Thoracic aorta endothelial cell (primary cell): ENCODE results near the gene TRAPPC6A. TPM values are rescaled to one million over a fixed set of nuclear protein-coding genes. Genes with fewer than 3 reads are reported as not detected.

Experiments used
- total RNA-seq: library from RNA; depleted of rRNA; stranded (reverse); fragments of >200 nt; gene quantifications from 2 replicates; pipeline ENCODE4 v1.2.3, GENCODE V29; 2012

TRAPPC6A gene, protein sequence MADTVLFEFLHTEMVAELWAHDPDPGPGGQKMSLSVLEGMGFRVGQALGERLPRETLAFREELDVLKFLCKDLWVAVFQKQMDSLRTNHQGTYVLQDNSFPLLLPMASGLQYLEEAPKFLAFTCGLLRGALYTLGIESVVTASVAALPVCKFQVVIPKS
- 2.4 and 5.2 TPM in 2 replicates for total RNA-seq

DNA sequence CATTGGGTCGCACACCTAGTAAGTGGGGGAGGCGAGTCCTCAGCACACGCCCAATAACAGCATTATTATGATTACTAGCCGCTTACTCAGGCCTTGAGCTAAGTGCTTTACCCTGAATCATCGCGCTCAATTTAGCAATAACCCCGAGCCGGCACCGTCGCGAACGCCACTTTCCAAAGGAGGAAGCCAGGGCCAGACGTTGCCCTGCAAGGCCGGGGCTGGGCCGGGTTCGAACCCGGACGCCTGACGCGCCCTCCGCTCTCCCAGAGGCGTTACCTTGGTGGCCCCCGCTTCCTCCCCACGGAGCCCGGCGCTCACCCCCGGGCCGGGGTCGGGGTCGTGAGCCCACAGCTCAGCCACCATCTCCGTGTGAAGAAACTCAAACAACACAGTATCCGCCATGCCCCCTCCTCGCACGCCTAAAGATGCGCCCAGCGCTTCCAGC is at the start of gene TRAPPC6A:
Gene TRAPPC6A (minus strand): TSS at position 421 of the 445 bp plus-strand sequence. CDS start 19 bp downstream, at position 402.

DNA sequence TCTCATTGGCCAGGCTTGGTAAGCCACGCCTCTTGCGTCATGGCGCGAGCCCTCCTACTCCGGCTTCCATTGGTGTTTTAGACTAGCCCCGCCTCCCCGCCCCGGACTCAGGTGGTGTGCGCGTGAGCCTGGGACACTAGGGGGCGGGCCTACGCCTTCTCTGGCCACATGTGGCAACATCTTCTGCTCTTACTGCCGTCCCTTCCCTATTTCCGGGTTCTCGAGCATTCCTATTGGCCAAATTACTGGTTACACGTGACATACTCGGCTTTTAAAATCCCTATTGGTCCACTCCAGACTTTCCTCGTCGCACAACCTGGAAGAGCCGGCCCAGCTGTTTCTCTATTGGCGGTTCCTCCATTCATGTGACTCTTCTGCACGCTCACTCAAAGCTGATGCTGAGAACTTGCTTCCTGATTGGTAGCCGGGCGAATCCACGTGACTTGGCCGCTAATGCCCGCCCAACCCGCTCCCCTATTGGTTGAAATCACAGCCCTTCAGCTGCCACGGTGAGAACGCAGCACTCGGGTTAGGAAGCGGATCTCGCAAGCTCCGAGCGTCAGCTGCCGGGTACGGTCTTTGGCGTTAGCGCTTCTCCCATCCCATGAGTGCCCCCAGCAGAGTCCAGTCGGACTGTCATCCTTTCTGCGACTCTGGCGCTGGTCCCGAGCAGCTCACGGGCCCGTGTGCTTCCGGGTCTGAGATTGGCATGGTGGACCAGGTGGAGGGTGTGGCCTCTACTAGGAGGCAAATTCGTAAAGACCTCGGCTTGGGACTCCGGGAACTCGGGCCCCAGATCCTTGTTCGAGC is 430 bp upstream of the TRAPPC6A start, which contains the start of gene BLOC1S3:
Gene BLOC1S3 (plus strand): TSS at position 523 of the 810 bp plus-strand sequence. CDS start 513 bp downstream, outside the sequence.

DNA sequence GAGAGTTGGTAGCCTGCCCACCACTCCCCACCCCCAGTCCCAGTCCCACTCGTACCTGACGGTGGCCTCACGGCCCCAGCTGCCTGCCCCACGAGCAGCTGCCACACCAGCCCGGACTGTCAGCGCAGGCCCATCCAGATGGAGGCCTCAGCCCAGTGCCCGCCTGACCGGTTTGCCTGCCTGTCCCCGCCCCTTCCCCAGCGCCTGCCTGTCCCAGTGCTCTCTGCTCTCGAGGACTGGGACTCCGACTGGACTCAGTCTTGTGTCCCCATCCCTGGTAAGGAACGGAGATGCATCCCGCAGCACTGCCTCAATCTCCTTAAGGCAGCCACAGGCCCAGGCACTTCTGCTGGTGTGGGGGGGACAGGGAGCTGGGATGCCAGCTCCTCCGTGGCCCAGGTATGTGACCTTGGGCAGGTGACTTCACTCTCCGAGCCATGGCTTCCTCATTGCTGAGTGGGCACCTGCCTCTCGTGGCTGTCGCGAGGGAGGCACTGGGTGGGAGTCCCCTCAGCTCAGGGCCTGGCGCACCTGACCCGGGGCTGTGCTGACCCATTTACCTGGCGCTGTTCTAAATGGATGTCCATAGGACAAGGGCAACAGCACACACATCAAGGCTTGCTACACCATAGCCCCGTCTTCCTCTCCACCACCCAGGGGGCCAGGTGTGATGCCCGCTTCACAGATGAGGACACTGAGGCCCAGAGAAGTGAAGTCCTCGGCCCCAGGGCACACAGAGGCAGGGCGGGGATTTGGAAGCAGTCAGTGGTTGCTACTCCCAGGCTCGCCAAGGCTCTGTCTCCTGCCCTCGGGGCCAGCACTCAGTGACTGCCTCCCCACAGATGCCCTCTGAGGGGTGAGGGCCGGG is 16.9 kb downstream of the TRAPPC6A start, which contains the start of gene NKPD1:
Gene NKPD1 (minus strand): TSS at position 113 of the 868 bp plus-strand sequence. CDS start 832 bp downstream, outside the sequence.

Other genes with a start within 250 kb of the TRAPPC6A start
- gene APOC4, start 236.0 kb downstream of the TRAPPC6A start, total RNA-seq: not detected in 2 replicates
- gene APOC2, start 232.2 kb downstream of the TRAPPC6A start, total RNA-seq: not detected in 2 replicates
- 43.8 and 54.0 TPM in 2 replicates for gene CLPTM1, start 222.9 kb downstream of the TRAPPC6A start, total RNA-seq
- 4.8 and 6.7 TPM in 2 replicates for gene RELB, start 176.8 kb downstream of the TRAPPC6A start, total RNA-seq
- 22.2 and 25.1 TPM in 2 replicates for gene CLASRP, start 139.2 kb downstream of the TRAPPC6A start, total RNA-seq
- gene ZNF296, start 101.8 kb downstream of the TRAPPC6A start, total RNA-seq: 0.40 and 0.65 TPM in 2 replicates
- 22.5 and 27.1 TPM in 2 replicates for gene GEMIN7, start 99.0 kb downstream of the TRAPPC6A start, total RNA-seq
- 27.6 and 31.0 TPM in 2 replicates for gene PPP1R37, start 85.1 kb downstream of the TRAPPC6A start, total RNA-seq
- under 0.01 and 0.22 TPM in 2 replicates for gene NKPD1, start 17.3 kb downstream of the TRAPPC6A start, total RNA-seq
- 6.7 and 8.4 TPM in 2 replicates for gene BLOC1S3, start 547 bp upstream of the TRAPPC6A start, total RNA-seq
- gene EXOC3L2, start 67.2 kb upstream of the TRAPPC6A start, total RNA-seq: 1.2 and 1.7 TPM in 2 replicates
- 17.7 and 18.1 TPM in 2 replicates for gene MARK4, start 73.0 kb upstream of the TRAPPC6A start, total RNA-seq
- gene CKM, start 144.6 kb upstream of the TRAPPC6A start, total RNA-seq: not detected in 2 replicates
- not detected in 2 replicates for gene KLC3, start 162.5 kb upstream of the TRAPPC6A start, total RNA-seq
- 38.0 and 39.5 TPM in 2 replicates for gene ERCC2, start 192.3 kb upstream of the TRAPPC6A start, total RNA-seq
- 14.9 and 15.5 TPM in 2 replicates for gene PPP1R13L, start 226.8 kb upstream of the TRAPPC6A start, total RNA-seq
- 22.0 and 24.5 TPM in 2 replicates for gene POLR1G, start 228.4 kb upstream of the TRAPPC6A start, total RNA-seq
- gene ERCC1, start 245.7 kb upstream of the TRAPPC6A start, total RNA-seq: 72.9 and 79.9 TPM in 2 replicates